ENCODE data around the gene NSMF. TPM values are rescaled to one million over a fixed set of nuclear protein-coding genes. Genes with fewer than 3 reads are reported as not detected.

Gene NSMF
- total RNA-seq, 1 experiment from 2014 or later = 31.6 TPM

- Mint-ChIP-seq H3K9me3 (ENCODE audit: low read depth, unreplicated experiment) (no peaks in the 10 kb centered on the region), H3K27ac (ENCODE audit: unreplicated experiment) (no peak overlapping the region), H3K4me3 (ENCODE audit: low read depth, unreplicated experiment) (no peak overlapping the region), H3K27me3 (ENCODE audit: unreplicated experiment) (no peaks in the 10 kb centered on the region), H3K4me1 (ENCODE audit: low read depth, unreplicated experiment) (peaks cover 6% of the 10 kb centered on the region), H3K36me3 (ENCODE audit: insufficient read depth, unreplicated experiment) (peaks cover 15% of the 10 kb centered on the region)
- intact Hi-C loops (cut with micrococcal nuclease; ENCODE audit: unreplicated experiment) = no loop called here
- BruUV-seq (replicated peaks) = no TSS peak
- no peak for DNase-seq
- CTCF ChIA-PET = no interaction called here
- TF ChIP-seq CTCF (IDR thresholded peaks at IDR 0.05; ENCODE audit: unreplicated experiment) = no peak
Measured at GRCh38 chr9:137437691-137438590, 21.2 kb downstream of the NSMF start.

- DNase-seq = no peak
- Mint-ChIP-seq H3K9me3 (ENCODE audit: low read depth, unreplicated experiment) (no peaks in the 10 kb centered on the region), H3K36me3 (ENCODE audit: insufficient read depth, unreplicated experiment) (peaks cover 13% of the 10 kb centered on the region), H3K4me1 (ENCODE audit: low read depth, unreplicated experiment) (peaks cover 6% of the 10 kb centered on the region), H3K27ac (ENCODE audit: unreplicated experiment) (no peak overlapping the region), H3K27me3 (ENCODE audit: unreplicated experiment) (no peaks in the 10 kb centered on the region), H3K4me3 (ENCODE audit: low read depth, unreplicated experiment) (peak overlapping the region; percentile 34)
- CTCF ChIA-PET = no interaction called here
- no peak for TF ChIP-seq CTCF (IDR thresholded peaks at IDR 0.05; ENCODE audit: unreplicated experiment)
- intact Hi-C loops (cut with micrococcal nuclease; ENCODE audit: unreplicated experiment) = no loop called here
- BruUV-seq (replicated peaks) = no TSS peak
Measured at GRCh38 chr9:137436761-137437600, 22.2 kb downstream of the NSMF start.

- CTCF ChIA-PET = no interaction called here
- peaks cover 6% of the 10 kb centered on the region for H3K4me1 Mint-ChIP-seq (ENCODE audit: low read depth, unreplicated experiment)
- DNase-seq = peak; percentile 89
- H3K4me3 Mint-ChIP-seq (ENCODE audit: low read depth, unreplicated experiment) = peak overlapping the region; percentile 34
- H3K27ac Mint-ChIP-seq (ENCODE audit: unreplicated experiment) = no peak overlapping the region
- no peaks in the 10 kb centered on the region for H3K9me3 Mint-ChIP-seq (ENCODE audit: low read depth, unreplicated experiment)
- TF ChIP-seq CTCF (IDR thresholded peaks at IDR 0.05; ENCODE audit: unreplicated experiment) = no peak
- BruUV-seq (replicated peaks) = no TSS peak
- H3K27me3 Mint-ChIP-seq (ENCODE audit: unreplicated experiment) = no peaks in the 10 kb centered on the region
- intact Hi-C loops (cut with micrococcal nuclease; ENCODE audit: unreplicated experiment) = no loop called here
- H3K36me3 Mint-ChIP-seq (ENCODE audit: insufficient read depth, unreplicated experiment) = peaks cover 10% of the 10 kb centered on the region
Measured at GRCh38 chr9:137435980-137436760, 23.0 kb downstream of the NSMF start.

- Mint-ChIP-seq H3K4me3 (ENCODE audit: low read depth, unreplicated experiment) (peak overlapping the region; percentile 34), H3K9me3 (ENCODE audit: low read depth, unreplicated experiment) (no peaks in the 10 kb centered on the region), H3K27me3 (ENCODE audit: unreplicated experiment) (no peaks in the 10 kb centered on the region), H3K4me1 (ENCODE audit: low read depth, unreplicated experiment) (peaks cover 6% of the 10 kb centered on the region), H3K36me3 (ENCODE audit: insufficient read depth, unreplicated experiment) (peaks cover 10% of the 10 kb centered on the region), H3K27ac (ENCODE audit: unreplicated experiment) (no peak overlapping the region)
- BruUV-seq (replicated peaks) = no TSS peak
- CTCF ChIA-PET = no interaction called here
- no peak for DNase-seq
- intact Hi-C loops (cut with micrococcal nuclease; ENCODE audit: unreplicated experiment) = no loop called here
- TF ChIP-seq CTCF (IDR thresholded peaks at IDR 0.05; ENCODE audit: unreplicated experiment) = no peak
Measured at GRCh38 chr9:137435381-137435891, 23.7 kb downstream of the NSMF start.
